Fibroblast of lung (primary cell): Measurements from ENCODE around the gene HOPX.

Source experiments
- CTCF ChIP-seq, 2 donors: IDR thresholded peaks in 1 of 2; conservative IDR thresholded peaks in 1 of 2; 1 replicate in 1 of 2; 2 replicates in 1 of 2; pipeline ENCODE4 v1.5.1; 2011 to 2012; ENCODE audit warnings: low read length in 2 of 2, control low read depth in 1 of 2, inconsistent platforms in 1 of 2, low read depth in 1 of 2, mild to moderate bottlenecking in 1 of 2
- EZH2 ChIP-seq: IDR thresholded peaks from 2 replicates; pipeline ENCODE4 v1.5.1; 2012; ENCODE audit warnings: low read length, control low read depth, mild to moderate bottlenecking; ENCODE audit errors: missing control alignments

DNA sequence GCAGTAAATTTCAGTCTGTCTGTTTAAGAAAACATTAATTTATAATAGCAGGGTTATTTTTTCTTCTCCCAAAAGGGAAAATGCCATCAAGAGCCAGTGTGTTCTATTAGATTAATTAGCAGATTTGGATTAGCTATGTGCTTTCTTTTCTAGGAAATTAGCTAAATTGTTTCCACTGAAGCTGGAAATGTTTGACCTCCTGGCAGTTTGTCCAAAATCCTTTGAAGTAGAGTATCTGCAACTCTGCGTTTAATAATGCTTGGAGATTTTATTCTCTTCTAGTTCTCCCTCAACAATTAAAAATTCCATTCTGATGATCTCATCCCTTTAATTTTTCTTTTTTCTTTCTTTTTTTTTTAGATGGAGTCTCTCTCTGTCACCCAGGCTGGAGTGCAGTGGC lies 27.1 kb upstream of the HOPX start:
- TF ChIP-seq CTCF (conservative IDR thresholded peaks at IDR 0.05 in 1 of 2, IDR thresholded peaks at IDR 0.05 in 1 of 2; ENCODE audit: low read depth in 1 of 2, low read length in 2 of 2) (no peak), EZH2 (no peak)
